ENCODE results near the gene CD44. TPM values are rescaled to one million over a fixed set of nuclear protein-coding genes. Genes with fewer than 3 reads are reported as not detected.

Gene CD44
- total RNA-seq, 1 experiment from 2014 or later = 61.4 TPM

DNA sequence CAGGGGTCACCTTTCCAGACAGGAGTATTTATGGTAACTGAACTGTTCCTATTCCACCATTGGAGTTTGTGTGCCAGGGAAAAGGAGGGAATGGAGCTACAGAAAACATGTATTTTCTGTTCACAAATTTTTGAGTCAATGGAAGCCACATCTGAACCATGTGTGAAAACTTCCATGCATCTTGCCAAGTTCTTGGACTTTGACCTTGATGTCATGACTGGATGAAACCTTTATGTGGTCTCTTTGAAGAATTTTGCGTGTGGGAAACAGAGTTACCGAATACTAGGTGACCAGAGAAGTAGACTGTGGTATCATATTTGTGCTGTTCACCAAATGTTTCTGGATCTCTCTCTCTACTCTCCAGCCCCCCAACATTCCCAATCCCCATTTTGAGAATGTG is 104.8 kb downstream of the CD44 start:
- no peak overlapping the region for H3K27ac Mint-ChIP-seq (ENCODE audit: unreplicated experiment)

DNA sequence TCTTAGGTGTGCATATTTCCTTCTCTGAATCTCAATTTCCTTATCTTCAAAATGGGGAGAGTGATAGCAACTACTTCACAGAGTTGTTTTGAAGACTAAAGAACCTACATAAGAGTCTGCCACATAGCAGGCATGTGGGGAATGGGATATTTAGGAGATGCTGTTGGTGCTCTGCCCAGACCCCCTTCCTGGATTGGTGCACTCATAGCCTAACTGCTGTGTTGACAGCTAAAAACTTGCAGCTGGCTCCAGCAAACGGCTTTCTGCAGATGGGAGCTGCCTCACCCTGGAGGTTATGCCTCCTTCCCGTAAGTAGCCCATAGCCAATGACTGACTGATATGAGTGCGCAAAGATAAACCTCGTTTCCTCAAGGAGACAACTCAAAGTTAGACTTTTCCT is 106.1 kb downstream of the CD44 start:
- Mint-ChIP-seq H3K36me3 (ENCODE audit: insufficient read depth, unreplicated experiment) (no peaks in the 10 kb centered on the region), H3K4me3 (ENCODE audit: unreplicated experiment) (no peak overlapping the region), H3K4me1 (ENCODE audit: low read depth, unreplicated experiment) (no peaks in the 10 kb centered on the region), H3K9me3 (ENCODE audit: unreplicated experiment) (no peaks in the 10 kb centered on the region), H3K27me3 (ENCODE audit: insufficient read depth, unreplicated experiment) (no peaks in the 10 kb centered on the region), H3K27ac (ENCODE audit: unreplicated experiment) (no peak overlapping the region)
- Histone ChIP-seq H3K4me3 (ENCODE audit: low read depth, low read length) (no peak overlapping the region), H3K9me3 (peaks cover 5% of the 10 kb centered on the region; the same call in 1 of the 2 replicates), H3K36me3 (ENCODE audit: control insufficient read depth, insufficient read depth, low read length) (no peaks in the 10 kb centered on the region), H3K4me1 (no peaks in the 10 kb centered on the region), H3K27me3 (replicated peaks; ENCODE audit: control insufficient read depth, insufficient read depth, low read length) (no peaks in the 10 kb centered on the region)
- TF ChIP-seq, protein P1, sequence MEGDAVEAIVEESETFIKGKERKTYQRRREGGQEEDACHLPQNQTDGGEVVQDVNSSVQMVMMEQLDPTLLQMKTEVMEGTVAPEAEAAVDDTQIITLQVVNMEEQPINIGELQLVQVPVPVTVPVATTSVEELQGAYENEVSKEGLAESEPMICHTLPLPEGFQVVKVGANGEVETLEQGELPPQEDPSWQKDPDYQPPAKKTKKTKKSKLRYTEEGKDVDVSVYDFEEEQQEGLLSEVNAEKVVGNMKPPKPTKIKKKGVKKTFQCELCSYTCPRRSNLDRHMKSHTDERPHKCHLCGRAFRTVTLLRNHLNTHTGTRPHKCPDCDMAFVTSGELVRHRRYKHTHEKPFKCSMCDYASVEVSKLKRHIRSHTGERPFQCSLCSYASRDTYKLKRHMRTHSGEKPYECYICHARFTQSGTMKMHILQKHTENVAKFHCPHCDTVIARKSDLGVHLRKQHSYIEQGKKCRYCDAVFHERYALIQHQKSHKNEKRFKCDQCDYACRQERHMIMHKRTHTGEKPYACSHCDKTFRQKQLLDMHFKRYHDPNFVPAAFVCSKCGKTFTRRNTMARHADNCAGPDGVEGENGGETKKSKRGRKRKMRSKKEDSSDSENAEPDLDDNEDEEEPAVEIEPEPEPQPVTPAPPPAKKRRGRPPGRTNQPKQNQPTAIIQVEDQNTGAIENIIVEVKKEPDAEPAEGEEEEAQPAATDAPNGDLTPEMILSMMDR (IDR thresholded peaks at IDR 0.05; ENCODE audit: insufficient read depth in 1 of 2, low read depth in 1 of 2, low read length in 1 of 2, severe bottlenecking in 1 of 2, unreplicated experiment in 1 of 2) = no peak
- ChIA-PET POLR2A (no interaction called here), CTCF (no interaction called here)
- intact Hi-C loops (cut with micrococcal nuclease; ENCODE audit: unreplicated experiment) = no loop called here
- DNase-seq = no peak
- no TSS peak for BruUV-seq (replicated peaks)

More for the DNA sequence above, 104.8 kb downstream of the CD44 start:
- H3K36me3 ChIP-seq (ENCODE audit: control insufficient read depth, insufficient read depth, low read length) = no peaks in the 10 kb centered on the region
- POLR2A ChIA-PET = no interaction called here
- H3K9me3 ChIP-seq = peaks cover 5% of the 10 kb centered on the region; the same call in 1 of the 2 replicates
- TF ChIP-seq, protein P1 (IDR thresholded peaks at IDR 0.05; ENCODE audit: insufficient read depth in 1 of 2, low read depth in 1 of 2, low read length in 1 of 2, severe bottlenecking in 1 of 2, unreplicated experiment in 1 of 2) = no peak
- BruUV-seq (replicated peaks) = no TSS peak
- no peak for DNase-seq
- Mint-ChIP-seq H3K4me1 (ENCODE audit: low read depth, unreplicated experiment) (no peaks in the 10 kb centered on the region), H3K9me3 (ENCODE audit: unreplicated experiment) (no peaks in the 10 kb centered on the region), H3K4me3 (ENCODE audit: unreplicated experiment) (no peak overlapping the region), H3K36me3 (ENCODE audit: insufficient read depth, unreplicated experiment) (no peaks in the 10 kb centered on the region), H3K27me3 (ENCODE audit: insufficient read depth, unreplicated experiment) (no peaks in the 10 kb centered on the region)
- H3K4me1 ChIP-seq = no peaks in the 10 kb centered on the region
- CTCF ChIA-PET = no interaction called here
- H3K27me3 ChIP-seq (replicated peaks; ENCODE audit: control insufficient read depth, insufficient read depth, low read length) = no peaks in the 10 kb centered on the region
- intact Hi-C loops (cut with micrococcal nuclease; ENCODE audit: unreplicated experiment) = no loop called here
- H3K4me3 ChIP-seq (ENCODE audit: low read depth, low read length) = no peak overlapping the region

DNA sequence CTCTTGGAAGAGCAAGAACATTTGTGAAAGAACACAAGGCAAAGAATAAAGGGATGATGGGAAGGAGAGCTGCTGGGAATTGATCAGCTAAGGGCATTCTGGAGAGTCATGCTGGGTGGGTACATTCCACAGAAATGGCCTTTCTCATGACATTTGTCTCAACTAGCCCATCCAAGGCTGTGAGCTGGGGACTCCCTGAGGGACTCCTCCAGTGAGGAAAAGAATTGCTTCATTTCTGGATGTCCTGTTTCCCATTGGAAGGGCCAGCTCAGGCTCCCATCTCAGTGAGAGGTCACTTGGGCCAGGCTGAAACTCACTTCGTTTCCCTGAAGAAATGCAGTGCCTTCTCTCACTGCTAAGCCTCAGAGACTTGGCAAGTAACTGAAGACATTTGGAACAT is 106.8 kb downstream of the CD44 start:
- Histone ChIP-seq H3K4me3 (ENCODE audit: low read depth, low read length) (no peak overlapping the region), H3K9me3 (peaks cover 5% of the 10 kb centered on the region; the same call in 1 of the 2 replicates), H3K4me1 (no peaks in the 10 kb centered on the region), H3K36me3 (ENCODE audit: control insufficient read depth, insufficient read depth, low read length) (no peaks in the 10 kb centered on the region), H3K27me3 (replicated peaks; ENCODE audit: control insufficient read depth, insufficient read depth, low read length) (no peaks in the 10 kb centered on the region)
- TF ChIP-seq, protein P1 (IDR thresholded peaks at IDR 0.05; ENCODE audit: insufficient read depth in 1 of 2, low read depth in 1 of 2, low read length in 1 of 2, severe bottlenecking in 1 of 2, unreplicated experiment in 1 of 2) = no peak
- Mint-ChIP-seq H3K27ac (ENCODE audit: unreplicated experiment) (no peak overlapping the region), H3K27me3 (ENCODE audit: insufficient read depth, unreplicated experiment) (no peaks in the 10 kb centered on the region), H3K9me3 (ENCODE audit: unreplicated experiment) (no peaks in the 10 kb centered on the region), H3K36me3 (ENCODE audit: insufficient read depth, unreplicated experiment) (no peaks in the 10 kb centered on the region), H3K4me3 (ENCODE audit: unreplicated experiment) (no peak overlapping the region), H3K4me1 (ENCODE audit: low read depth, unreplicated experiment) (no peaks in the 10 kb centered on the region)
- BruUV-seq (replicated peaks) = no TSS peak
- DNase-seq = no peak
- intact Hi-C loops (cut with micrococcal nuclease; ENCODE audit: unreplicated experiment) = no loop called here
- CTCF ChIA-PET = no interaction called here
- POLR2A ChIA-PET = no interaction called here

All from Caco-2 (cell line).